ENCODE measurements around the gene STMP1.

The STMP1 gene

DNA sequence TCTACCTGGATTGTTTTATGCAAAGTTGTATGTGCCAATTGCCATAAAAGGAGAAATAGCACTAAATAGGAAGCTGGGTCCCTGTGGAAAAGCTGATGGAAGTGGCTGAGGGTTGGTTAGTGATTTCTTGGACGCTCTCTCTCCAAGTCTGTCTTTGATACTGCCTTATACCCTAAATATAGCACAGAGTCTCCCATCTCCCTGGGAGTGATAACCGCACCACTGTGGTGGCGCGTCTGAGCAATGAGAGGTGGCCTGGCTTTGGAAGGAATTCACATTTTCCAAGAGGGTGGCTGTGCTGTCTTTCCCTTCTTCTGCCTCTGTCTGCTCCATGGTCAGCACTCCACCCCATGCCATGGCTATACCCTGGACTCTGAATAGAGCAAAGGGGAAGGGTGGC, 31.2 kb downstream of the STMP1 start:
- DNase-seq (ENCODE audit: low read depth) = no peak
- TF ChIP-seq, protein P1, sequence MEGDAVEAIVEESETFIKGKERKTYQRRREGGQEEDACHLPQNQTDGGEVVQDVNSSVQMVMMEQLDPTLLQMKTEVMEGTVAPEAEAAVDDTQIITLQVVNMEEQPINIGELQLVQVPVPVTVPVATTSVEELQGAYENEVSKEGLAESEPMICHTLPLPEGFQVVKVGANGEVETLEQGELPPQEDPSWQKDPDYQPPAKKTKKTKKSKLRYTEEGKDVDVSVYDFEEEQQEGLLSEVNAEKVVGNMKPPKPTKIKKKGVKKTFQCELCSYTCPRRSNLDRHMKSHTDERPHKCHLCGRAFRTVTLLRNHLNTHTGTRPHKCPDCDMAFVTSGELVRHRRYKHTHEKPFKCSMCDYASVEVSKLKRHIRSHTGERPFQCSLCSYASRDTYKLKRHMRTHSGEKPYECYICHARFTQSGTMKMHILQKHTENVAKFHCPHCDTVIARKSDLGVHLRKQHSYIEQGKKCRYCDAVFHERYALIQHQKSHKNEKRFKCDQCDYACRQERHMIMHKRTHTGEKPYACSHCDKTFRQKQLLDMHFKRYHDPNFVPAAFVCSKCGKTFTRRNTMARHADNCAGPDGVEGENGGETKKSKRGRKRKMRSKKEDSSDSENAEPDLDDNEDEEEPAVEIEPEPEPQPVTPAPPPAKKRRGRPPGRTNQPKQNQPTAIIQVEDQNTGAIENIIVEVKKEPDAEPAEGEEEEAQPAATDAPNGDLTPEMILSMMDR (IDR thresholded peaks at IDR 0.05; ENCODE audit: control insufficient read depth, extremely low read depth, insufficient read depth) = no peak
- no peak overlapping the region for H3K4me3 ChIP-seq (ENCODE audit: low read depth, low read length)

DNA sequence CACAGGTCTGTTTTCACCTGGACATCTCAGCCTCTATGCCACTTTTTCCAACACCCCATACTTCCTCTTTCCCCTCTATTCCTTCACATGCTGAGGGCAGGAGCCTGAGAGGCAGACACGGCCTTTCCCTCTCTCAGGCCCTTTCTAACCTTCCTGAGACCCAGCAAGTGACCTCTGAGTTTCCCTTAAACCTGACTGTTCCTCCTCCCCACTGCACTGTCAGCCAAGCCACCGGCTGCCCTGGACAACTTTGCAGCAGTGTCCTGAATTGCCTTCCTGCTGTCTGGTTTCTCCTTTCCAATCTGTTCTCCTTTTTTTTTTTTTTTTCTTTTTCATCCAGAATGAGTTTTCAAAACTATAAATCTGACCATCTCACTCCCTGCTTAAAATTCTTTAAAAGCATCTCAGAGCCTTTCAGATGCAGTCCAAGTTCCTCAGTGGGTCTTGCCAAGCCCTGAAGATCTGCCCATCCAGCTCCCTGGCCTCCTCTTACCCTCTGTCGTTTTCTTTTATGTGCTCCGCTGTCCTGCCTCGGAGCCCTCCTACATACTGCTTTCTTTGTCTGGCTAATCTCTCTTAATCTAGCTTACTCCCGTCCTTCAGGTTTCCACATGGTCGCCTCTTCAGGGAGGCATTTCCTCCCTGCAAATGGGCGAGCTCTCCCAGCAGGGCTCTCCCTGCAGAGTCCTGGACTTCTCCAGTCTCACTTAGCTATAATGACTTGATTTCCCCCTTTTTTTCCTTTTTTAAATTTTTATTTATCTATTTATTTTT, 35.1 kb downstream of the STMP1 start:
- H3K4me3 ChIP-seq (ENCODE audit: low read depth, low read length) = no peak overlapping the region
- TF ChIP-seq, protein P1 (IDR thresholded peaks at IDR 0.05; ENCODE audit: control insufficient read depth, extremely low read depth, insufficient read depth) = no peak
- DNase-seq (ENCODE audit: low read depth) = no peak

DNA sequence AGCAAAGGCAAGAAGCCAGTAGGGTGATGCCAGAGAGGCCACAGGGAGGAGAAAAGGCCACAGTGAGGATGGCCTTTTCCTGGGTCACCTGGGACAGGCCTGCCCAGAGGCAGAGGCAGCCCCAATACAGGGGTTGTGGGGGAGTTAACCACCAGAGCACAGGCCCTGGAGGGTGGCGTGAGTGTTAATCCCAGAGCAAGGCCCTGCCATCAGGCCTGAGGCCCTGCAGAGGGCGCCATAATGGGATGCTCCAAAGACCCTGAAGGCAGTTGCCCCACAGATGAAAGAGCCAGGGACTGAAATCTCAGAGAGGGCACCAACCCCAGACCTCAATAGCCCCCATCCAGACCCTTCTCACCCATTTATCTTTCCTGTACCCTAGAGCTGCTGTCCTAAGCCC, 41.8 kb downstream of the STMP1 start:
- no peak overlapping the region for H3K4me3 ChIP-seq (ENCODE audit: low read depth, low read length)
- TF ChIP-seq, protein P1 (IDR thresholded peaks at IDR 0.05; ENCODE audit: control insufficient read depth, extremely low read depth, insufficient read depth) = no peak
- DNase-seq (ENCODE audit: low read depth) = no peak

DNA sequence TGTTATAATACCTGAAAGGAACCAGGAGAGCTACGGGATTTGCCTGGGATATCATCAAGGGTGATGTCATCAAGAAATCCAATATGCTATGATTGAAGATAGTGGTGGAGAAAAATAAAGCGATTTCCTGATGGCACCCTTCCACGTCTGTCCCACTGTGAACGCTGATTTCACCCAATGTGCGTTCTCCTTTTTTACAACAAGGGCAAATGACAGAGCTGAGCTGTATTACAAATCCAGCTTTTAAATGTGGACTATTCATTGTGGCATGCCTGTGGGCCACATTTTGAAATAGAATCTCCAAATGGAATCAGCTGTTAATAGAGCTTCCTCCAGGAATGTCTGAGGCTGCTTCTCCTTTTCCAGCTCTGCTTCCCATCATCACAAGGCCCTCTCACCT, 42.4 kb downstream of the STMP1 start:
- no peak overlapping the region for H3K4me3 ChIP-seq (ENCODE audit: low read depth, low read length)
- no peak for DNase-seq (ENCODE audit: low read depth)
- TF ChIP-seq, protein P1 (IDR thresholded peaks at IDR 0.05; ENCODE audit: control insufficient read depth, extremely low read depth, insufficient read depth) = no peak

DNA sequence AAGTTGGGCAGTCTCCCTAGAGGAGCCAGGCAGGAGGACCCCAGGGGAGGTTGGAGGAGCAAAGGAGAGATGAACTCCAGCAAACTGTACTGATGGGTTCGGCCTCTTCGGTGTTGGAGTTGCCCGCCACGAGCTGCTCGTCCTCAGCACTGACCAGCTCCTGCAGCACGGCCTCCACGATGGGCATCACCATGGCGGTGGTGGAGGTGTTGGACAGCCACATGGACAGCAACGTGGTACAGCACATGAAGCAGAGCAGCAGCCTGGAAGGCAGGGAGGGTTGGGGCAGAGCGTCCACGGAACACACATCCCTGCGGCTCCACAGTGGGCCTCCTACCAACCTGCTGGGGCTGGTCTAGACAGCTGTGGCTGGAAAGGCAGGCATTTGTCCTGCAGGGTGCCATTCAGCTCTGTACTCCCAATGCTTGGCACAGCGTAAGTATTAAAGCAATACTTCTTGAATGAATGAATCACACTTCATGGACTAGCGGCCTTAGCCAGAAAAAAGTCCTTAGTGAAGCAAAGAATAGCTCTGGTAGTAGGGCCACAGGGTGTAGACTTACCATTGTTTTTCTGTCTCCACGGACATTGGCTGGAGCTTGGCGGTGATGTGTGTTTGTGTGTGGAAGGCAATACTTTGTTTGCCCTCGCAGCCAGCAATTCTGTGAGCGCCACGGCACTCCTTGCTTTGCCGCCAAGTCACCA, 43.9 kb downstream of the STMP1 start:
- no peak overlapping the region for H3K4me3 ChIP-seq (ENCODE audit: low read depth, low read length)
- no peak for DNase-seq (ENCODE audit: low read depth)
- TF ChIP-seq, protein P1 (IDR thresholded peaks at IDR 0.05; ENCODE audit: control insufficient read depth, extremely low read depth, insufficient read depth) = no peak

DNA sequence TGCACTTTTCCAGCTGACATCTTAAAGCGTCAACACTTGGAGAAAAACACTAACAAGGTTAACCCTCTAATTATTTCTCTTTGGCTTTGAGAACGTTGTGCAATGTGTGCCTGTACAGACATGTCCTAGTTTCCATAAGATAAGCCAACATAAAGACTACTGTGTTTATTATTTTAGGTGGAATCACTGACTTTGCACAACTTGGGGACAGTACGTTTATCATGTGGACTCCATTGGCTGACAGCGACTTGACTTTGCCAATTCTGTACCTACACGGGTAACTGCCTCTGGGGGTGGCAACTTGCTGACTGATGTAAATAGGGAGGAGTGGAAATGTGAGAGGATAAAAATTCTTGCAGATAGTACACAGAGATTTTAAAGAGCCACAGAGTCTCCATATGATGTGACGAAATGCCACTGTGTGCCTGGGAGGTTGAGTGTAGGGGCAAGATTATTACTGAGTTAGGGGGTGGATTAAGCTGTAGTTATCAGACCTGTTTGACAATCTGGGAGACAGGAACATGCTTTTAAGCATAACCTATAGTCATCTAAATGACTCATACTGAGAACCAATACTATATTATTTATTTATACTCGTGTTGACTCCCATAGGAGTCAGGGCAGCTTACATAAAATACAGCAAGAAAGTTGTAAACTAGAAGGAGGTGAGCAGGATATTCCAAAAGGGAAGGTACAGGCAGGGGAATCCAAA, 44.7 kb downstream of the STMP1 start:
- H3K4me3 ChIP-seq (ENCODE audit: low read depth, low read length) = no peak overlapping the region
- DNase-seq (ENCODE audit: low read depth) = no peak
- TF ChIP-seq, protein P1 (IDR thresholded peaks at IDR 0.05; ENCODE audit: control insufficient read depth, extremely low read depth, insufficient read depth) = no peak

All from LNCaP clone FGC (cell line).